GM23338 (cell line): ENCODE data around the gene ZC3H7A. TPM values are rescaled to one million over a fixed set of nuclear protein-coding genes. Genes with fewer than 3 reads are reported as not detected.

Experiments used
- CREB1 ChIP-seq: fragments of 250-450 bp; sonication (Bioruptor Pico); IDR thresholded peaks from 2 replicates; pipeline ENCODE4 v1.5.0; 2020; ENCODE audit warnings: low read depth, mild to moderate bottlenecking, moderate library complexity
- CTCF ChIP-seq, 2 experiments: fragments of 200-600 bp in 1 of 2; sonication (generic) in 1 of 2; conservative IDR thresholded peaks; 2 replicates each; pipeline versions ENCODE4 v1.5.1 to v1.6.1; 2016 to 2017; ENCODE audit warnings: antibody characterized with exemption in 2 of 2, low read depth in 2 of 2, mild to moderate bottlenecking in 2 of 2, moderate library complexity in 1 of 2
- EZH2 ChIP-seq: fragments of 200-600 bp; sonication (generic); IDR thresholded peaks from one replicate; pipeline ENCODE4 v1.8.0; 2017; ENCODE audit warnings: antibody characterized with exemption, mild to moderate bottlenecking, low read depth; ENCODE audit not compliant: unreplicated experiment
- EZH2phosphoT487 ChIP-seq: fragments of 200-600 bp; sonication (generic); IDR thresholded peaks from one replicate; pipeline ENCODE4 v1.8.1; 2018; ENCODE audit warnings: antibody characterized with exemption; ENCODE audit not compliant: unreplicated experiment
- NANOG ChIP-seq: IDR thresholded peaks from 2 replicates; pipeline ENCODE4 v1.6.1; 2016; ENCODE audit warnings: antibody characterized with exemption, borderline replicate concordance
- REST ChIP-seq: IDR thresholded peaks from one replicate; pipeline ENCODE4 v1.6.1; 2018; ENCODE audit warnings: antibody characterized with exemption; ENCODE audit not compliant: unreplicated experiment
- ZNF462 ChIP-seq: fragments of 250-450 bp; sonication (Bioruptor Pico); IDR thresholded peaks from 2 replicates; pipeline ENCODE4 v1.5.0; 2020; ENCODE audit warnings: mild to moderate bottlenecking, moderate library complexity
- polyA plus RNA-seq: library from polyadenylated mRNA; unstranded; fragments of >200 nt; fragmentation: Nextera tagmentation; extraction: Ambion mirVana; gene quantifications from 2 replicates; pipeline ENCODE4 v1.2.1, GENCODE V29; 2016
- total RNA-seq: library from RNA; depleted of rRNA; stranded (reverse); fragments of >200 nt; shearing (Covaris generic); gene quantifications from 2 replicates; pipeline ENCODE4 v1.2.3, GENCODE V29; 2014

ZC3H7A gene
- total and polyA plus RNA-seq, 2 experiments from 2014 or later = 32.7 to 42.2 TPM

- TF ChIP-seq ZNF462 (no peak), CREB1 (no peak), NANOG (no peak), EZH2 (no peak), EZH2phosphoT487 (no peak), CTCF (conservative IDR thresholded peaks at IDR 0.05; ENCODE audit: low read depth in 2 of 2) (no peak), REST (no peak)
Measured at GRCh38 chr16:11729787-11730186, 67.3 kb downstream of the ZC3H7A start (continued).
